HG02938 (cell line): ENCODE measurements around the gene ADNP.

Experiments
- ATAC-seq: cut with Tn5 transposase; IDR thresholded peaks from one replicate; pipeline ENCODE4 v1.9.1; 2021; ENCODE audit warnings: mild to moderate bottlenecking, moderate library complexity; ENCODE audit not compliant: unreplicated experiment

Gene ADNP

DNA sequence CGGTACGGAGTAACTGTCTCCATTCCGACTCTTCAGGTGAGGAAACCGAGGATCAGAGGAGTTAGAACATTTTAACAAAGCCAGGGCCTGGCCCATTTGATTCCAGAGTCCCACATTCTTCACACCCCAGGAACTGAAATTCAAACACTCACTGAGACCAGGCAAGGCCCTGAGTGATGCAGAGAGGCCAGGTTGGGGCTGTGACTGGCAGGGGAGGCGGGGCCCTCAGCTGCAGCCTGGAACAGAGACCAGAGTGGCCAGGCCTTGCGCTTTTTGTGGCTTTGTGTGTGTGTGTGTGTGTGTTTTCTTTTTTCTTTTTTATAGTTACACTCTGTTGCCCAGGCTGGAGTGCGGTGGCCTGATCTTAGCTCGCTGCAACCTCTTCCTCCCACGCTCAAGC, 79.2 kb downstream of the ADNP start:
- no peak for ATAC-seq

DNA sequence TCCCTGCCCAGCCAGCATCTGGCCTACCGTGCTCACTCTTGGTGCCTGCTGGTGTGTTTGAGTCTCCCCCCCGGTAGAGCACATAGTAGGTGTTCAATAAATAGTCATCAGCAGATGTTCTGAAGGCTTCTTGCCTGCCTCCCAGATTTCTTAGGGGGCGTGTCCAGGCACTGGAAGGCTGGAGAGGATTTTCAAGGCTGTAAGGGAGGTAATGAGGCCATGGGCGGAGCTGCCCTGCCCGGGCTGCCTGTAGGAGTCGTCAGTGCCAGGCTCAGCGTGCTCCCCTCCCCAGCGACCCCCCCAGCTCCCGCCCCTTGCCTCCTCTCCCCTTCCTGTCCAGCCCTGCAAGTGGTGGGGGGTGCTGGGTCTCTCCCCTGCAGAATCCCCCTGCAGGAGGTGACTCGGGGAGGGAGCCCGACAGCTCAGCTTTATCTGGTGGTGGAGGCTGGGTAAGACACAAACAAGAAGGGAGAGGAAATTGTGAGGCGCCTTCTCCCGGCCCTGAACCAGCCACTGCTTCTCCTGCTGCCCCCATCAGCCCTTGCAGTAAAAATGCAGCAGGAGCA, 80.4 kb downstream of the ADNP start:
- no peak for ATAC-seq

DNA sequence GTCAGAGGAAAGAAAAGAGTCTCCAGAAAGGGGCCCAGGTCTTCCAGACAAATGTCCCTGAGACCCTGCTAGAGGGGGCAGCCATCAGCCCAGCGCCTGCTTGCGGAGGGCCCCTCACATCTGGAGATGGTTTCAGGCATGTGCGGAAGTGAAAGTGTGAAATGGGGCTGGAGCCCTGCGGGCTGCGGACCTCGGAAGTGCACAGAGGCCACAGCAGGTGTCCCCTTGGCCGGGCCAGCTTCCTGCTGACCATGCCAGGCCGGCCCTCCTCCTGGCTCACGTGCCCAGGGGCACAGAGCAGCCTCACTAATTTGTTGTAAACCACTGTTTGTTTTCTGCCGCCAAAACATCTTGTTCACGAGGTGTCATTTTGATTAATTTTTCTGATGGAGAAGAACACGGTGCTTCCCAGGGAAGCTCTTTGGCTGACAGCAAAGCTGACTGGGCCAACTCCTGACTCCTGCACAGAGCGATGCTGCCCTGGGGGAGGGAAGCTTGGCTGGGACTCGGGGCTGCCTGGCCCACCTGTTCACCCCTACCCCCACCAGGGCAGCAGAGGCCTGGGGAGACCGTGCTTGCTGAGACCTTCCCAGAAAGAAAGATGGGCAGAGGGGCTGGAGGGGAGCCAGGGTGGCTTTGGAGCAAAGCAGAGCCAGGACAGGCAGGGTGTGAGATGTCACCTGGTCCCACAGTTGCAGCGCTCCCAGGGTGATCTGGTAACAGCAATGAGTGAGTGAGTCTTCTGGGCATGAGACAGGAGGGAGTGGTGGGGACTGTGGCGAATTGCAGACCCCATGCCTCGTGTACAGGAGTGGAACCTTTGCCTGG, 82.2 kb downstream of the ADNP start:
- ATAC-seq: no peak

DNA sequence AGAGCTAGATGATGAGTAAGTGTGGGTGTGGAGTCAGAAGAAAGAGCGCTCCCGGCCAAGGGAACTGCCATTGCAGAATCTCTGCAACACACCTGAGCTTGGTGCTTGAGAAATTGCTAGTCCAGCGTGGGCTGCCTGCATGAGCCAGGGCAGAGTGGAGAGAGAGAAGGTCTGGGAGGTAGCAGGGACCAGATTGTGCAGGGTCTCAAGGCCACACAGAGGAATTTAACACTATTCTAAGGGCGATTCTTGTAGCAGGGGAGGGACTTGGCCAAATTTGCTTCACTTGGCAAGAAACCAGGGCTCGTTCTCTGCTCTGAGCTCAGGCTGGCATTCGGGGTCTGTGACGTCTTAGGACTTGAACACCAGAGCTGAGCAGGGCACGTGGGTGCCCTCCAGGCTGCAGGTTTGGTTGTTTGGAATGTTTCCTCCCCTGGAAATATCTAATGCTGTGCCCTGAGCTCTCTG, 82.9 kb downstream of the ADNP start:
- no peak for ATAC-seq

- no peak for ATAC-seq
Observed at GRCh38 chr20:50845566-50846215, 85.5 kb downstream of the ADNP start.

DNA sequence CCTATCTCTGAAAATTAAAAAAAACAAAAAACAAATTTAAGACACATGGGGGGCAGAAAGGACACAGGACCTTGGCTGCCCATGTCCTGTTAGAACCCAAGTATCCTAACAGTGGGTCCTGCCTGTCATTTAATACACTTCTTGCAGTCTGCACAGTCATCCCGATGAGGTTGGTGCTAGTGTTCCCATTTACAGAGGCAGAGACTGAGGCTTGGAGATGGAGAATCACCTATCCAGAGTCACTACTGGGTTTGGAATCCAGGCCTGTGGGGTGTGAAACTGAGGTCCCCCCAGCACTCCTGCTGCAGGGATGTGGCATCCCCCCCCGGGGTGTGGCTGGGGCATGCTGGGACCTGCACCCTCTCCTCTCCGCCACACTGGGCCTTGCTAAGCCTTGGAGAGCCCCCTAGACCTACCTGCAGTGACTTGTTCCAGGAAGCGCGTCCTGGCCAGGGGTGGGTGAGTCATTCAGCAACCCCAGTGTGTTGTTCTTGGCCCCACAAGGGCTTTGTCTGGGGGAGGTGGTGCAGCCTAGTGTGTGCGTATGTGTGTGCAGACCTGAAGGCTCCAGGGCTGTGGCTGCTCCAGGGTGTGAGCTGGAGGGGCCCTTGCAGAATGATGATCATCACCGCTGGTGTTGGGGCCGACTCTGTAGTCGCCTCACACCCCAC, 86.7 kb downstream of the ADNP start:
- ATAC-seq: peak; percentile 92

DNA sequence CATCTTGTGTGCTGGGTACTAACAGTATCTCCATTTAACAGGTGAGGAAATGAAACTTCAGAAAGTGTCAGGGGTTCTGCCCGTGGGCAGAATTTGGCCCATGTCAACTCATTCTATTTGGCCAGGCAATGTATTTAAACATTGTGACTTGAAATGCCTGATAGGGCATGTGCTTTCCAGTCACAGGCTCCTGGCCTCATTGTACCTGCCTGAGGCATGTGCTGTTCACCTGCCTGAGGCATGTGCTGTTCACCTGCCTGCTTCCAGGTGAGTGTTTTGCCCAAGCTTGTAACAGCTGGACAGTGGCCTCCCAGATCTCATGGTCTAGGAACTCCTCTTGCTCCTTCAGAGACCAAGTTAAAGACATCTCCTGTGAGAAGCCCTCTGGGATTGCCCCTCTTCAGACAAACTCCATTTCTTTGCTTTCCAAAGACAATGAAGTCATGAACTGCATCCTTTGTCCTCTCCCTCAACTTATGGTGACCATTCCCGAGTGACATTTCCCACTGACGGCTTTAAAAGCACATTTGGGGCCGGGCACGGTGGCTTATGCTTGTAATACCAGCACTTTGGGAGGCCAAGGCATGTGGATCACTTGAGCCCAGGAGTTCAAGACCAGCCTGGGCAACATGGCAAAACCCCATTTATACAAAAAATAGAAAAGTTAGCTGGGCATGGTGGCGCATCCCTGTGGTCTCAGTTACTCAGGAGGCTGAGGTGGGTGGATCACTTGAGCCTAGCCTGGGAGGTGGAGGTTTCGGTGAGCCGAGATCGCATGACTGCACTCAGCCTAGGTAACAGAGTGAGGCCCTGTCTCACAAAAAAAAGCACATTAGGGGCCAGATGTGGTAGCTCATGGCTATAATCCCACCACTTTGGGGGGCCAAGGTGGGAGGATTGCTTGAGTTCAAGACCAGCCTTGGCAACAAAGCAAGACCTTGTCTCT, 87.6 kb downstream of the ADNP start:
- ATAC-seq: no peak

- ATAC-seq: no peak
Observed at GRCh38 chr20:50842821-50843220, 88.4 kb downstream of the ADNP start.
